ELR (cell line): Measurements from ENCODE around the gene HCFC1R1.
"Not testable (repeated sequence)": the region's sequence is repeated elsewhere in the genome, so short reads cannot be mapped to it uniquely, and the experiment has no call there.

Experiments used
- DNase-seq: peaks from one replicate; pipeline ENCODE4 v3.0.0-alpha.2; 2015; ENCODE audit warnings: low read depth

HCFC1R1 gene

DNA sequence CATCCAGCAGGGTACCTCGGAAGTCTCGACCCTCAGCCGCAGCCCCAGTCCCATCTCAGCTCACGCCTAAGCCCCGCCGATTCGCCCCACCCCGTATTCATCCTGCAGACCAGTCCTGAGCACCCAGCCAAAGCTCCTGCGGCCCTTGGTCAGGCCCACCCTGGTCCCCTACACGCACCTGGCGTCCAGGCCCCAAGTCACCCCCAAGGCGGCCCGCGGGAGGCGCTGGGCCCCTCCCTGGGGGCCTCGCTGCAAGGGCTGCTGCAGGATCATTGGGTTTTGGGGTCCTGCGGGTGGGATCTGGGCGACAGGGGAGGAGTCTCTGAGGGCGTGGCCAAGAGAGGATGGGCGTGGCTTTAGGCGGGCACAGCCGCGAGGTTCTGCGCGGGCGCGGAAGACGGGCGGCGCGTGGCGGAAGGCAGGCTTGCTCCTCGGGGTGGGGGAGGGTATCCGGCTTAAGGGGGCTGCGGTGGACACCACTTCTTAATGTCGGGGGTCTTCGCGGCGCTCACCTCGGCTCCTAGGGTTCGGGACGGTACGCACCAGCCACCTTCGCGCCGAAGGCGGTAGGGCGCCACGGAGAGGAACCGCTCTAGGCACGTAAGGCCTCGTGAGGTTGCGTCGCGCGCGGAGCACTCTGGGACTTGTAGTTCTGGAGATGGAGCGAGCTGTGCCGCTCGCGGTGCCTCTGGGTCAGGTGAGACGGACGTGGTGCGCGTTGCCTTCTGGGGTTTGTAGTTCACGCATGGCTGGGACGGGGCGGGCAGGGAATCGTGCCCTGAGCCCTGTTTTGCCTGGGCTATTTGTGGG is at the start of gene HCFC1R1, which contains the start of gene THOC6:
TSS of gene HCFC1R1 (minus strand) at position 274 of the 810 bp plus-strand sequence. CDS start at position 273, 1 bp downstream.
TSS of gene THOC6 (plus strand) at position 367 of the 810 bp plus-strand sequence. CDS start at position 659, 292 bp downstream.
- DNase-seq, result peak; percentile 98

DNA sequence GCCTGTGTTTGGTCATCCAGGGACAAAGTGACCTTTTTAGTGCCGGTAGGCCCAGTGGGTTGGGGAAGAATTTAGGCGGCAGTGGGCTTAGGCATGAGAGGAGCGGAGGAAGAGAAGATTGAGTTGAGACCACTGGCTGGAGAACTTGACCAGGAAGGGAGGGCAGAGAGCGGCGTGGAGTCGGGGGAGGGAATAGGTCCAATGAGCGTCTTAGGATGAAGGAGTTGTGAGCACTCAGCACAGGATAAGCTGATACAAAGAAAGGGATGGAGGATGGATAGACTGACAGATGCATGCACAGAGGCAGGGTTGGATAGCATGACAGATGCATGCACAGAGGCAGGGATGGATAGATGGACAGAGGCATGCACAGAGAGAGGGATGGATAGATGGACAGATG is 49.7 kb upstream of the HCFC1R1 start:
- no peak for DNase-seq

DNA sequence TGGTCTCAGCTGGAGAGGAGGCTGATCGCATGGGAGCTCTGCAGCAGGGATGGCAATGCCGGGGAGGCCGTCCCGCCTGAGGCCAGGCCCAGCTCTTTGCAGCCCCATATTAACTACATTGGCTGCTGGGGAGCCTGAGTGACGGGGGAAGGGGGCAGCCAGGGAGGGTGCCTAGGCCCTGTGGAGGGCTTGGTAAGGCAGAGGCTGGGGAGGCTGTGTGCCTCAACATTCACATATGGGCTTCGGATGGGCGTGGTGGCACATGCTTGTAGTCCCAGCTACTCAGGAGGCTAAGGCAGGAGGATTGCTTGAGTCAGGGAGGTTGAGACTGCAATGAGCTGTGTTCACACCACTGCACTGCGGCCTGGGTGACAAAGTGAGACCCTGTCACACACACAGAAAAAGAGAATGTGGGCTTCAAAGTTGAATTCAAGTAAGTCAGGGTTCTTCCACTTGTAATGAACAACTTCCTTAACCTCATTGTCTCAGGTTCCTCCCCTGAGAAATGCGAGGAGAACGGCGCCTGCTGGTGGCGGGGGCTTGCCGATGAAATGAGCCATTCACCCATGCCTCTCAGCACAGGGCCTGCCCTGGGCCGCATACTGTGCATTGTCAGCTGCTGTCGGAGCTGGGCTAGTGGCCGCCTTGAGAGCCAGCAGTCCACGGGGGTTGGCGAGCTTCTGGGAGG is 49.0 kb upstream of the HCFC1R1 start:
- not testable (repeated sequence) for DNase-seq

GRCh38 chr16:3072148-3072547 is 48.4 kb upstream of the HCFC1R1 start:
- not testable (repeated sequence) for DNase-seq

DNA sequence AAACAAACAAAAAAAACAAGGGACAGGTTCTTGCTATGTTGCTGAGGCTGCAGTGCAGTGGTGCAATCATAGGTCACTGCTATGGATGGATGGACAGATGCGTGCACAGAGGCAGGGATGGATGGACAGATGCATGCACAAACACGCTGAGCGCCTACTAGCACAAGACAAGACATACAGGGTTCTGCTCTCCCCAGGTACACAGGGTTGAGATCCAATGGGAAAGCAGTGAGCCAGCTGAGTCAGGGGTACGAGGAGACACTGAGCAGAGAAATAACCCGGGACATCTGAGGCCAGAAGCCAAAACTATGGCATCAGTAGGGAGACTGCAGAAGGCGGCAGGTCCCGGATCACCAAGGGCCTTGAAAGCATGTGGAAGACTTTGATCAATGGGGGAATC is 47.9 kb upstream of the HCFC1R1 start:
- DNase-seq, result no peak

DNA sequence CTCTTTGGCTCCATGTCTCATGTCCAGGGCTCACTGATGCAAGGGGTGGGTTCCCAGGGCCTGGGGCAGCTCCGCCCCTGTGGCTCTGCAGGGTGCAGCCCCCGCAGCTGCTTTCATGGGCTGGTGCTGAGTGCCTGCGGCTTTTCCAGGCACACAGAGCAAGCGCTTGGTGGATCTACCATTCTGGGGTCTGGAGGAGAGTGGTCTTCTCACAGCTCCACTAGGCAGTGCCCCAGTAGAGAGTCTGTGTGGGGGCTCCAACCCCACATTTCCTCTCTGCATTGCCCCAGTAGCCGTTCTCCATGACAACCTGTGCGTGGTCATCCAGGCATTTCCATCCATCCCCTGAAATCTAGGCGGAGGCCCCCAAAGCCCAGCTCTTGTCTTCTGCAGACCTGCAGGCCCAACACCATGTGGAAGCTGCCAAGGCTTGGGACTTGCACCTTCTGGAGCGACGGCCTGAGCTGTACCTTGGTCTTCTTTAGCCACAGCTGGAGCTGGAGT is 46.9 kb upstream of the HCFC1R1 start:
- no peak for DNase-seq

DNA sequence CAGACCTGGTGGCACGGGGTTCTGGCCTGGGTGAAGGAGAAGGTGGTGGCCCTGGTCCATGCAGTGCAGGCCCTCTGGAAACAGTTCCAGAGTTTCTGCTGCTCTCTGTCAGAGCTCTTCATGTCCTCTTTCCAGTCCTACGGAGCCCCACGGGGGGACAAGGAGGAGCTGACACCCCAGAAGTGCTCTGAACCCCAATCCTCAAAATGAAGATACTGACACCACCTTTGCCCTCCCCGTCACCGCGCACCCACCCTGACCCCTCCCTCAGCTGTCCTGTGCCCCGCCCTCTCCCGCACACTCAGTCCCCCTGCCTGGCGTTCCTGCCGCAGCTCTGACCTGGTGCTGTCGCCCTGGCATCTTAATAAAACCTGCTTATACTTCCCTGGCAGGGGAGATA is 45.4 kb upstream of the HCFC1R1 start:
- DNase-seq, result not testable (repeated sequence)

DNA sequence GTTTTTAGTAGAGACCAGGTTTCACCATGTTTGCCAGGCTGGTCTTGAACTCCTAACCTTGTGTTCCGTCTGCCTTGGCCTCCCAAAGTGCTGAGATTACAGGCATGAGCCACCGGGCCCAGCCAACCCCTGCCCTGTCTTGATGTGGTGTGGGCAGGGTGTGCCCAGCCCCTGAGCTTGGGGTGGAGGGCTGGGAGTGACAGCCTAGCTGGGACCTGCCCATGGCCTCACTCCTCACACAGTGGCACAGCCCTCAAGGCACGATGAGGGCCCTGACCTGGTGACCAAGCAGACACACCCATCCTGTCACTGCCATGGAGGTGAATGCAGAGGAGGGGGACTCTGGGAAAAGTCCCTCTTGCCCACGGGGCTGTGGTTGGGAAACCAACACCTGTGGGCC is 44.7 kb upstream of the HCFC1R1 start:
- no peak for DNase-seq

GRCh38 chr16:3066440-3066748 is 42.7 kb upstream of the HCFC1R1 start:
- no peak for DNase-seq

DNA sequence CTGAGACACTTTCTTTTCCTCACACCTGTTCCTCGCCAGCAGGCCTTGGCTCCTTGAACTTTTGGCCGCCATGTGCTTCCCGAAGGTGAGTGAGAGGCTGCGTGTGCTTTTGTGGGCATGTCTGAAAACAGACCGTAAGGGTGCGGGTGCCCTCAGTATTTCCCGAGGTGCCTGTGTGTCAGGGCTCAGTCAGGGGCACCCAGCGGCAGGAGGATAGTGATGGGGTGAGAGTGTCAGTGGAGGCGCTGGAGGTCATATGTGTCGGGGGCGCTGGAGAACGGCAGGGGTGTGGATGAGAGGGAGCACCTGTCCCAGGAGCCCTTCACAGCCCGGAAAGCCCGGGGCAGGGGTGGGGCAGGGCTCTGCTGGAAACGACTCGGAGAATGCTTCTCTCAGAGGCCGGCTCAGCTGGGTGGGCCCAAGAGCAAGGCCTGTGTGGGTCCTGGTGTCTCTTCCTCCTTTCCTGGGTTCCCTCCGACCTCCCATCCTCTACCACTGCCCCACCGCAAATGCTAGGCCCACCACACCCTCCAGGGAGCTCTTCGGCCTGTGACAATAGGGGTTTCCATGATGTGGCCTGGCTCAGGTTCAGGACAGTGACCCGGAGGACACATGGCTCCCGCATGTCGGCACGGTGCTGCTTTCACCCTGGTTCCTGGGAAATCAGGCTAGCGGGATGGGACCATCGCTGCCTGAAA is 42.1 kb upstream of the HCFC1R1 start:
- DNase-seq, result no peak

- peak; percentile 82 for DNase-seq
These were observed 41.5 kb upstream of the HCFC1R1 start, which contains the start of gene IL32 for GRCh38 chr16:3065069-3065741. IL32 (plus strand) TSS chr16:3065640; CDS start chr16:3065812, 172 bp downstream.

GRCh38 chr16:3063625-3064386 is 40.1 kb upstream of the HCFC1R1 start:
- no peak for DNase-seq

- no peak for DNase-seq
These were observed 38.8 kb upstream of the HCFC1R1 start for GRCh38 chr16:3062553-3062952.

DNA sequence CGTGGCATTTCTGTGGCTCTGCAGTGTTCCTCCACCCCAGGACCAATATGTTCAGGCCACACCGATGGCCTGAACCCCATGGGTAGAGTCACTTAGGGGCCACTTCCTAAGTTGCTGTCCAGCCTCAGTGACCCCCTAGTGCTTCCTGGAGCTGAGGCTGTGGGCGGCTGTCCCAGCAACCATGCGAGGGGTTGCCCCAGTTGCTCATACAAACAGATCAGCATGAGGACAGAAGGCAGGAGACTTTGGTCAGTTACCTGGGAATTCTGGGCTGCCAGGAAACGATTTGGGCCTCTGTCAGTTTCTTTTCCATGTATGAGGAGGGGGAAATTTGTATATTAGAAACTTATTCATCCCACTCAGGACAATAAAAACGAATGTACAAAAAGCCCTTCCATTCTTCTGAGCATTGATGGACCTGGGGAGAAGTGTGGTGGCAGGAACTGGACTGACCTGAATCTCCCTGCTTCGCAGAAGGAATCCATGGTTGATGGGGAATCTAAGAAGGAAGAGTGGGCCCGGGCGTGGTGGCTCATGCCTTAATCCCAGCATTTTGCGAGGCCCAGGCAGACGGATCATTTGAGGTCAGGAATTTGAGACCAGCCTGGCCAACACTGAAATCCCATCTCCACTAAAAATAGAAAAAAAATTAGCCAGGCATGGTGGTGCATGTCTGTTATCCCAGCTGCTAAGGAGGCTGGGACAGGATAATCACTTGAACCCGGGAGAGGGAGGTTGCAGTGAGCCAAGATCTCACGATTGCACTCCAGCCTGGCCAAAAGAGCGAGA is 36.8 kb upstream of the HCFC1R1 start:
- no peak for DNase-seq

- no peak for DNase-seq
These were observed 36.0 kb upstream of the HCFC1R1 start for GRCh38 chr16:3059723-3060242.

- peak; percentile 87 for DNase-seq
These were observed 35.4 kb upstream of the HCFC1R1 start for GRCh38 chr16:3059041-3059722.

GRCh38 chr16:3058139-3059030 is 34.6 kb upstream of the HCFC1R1 start:
- DNase-seq, result peak; percentile 47
